HepG2 (cell line): ENCODE data around the gene TUBB2B. TPM values are rescaled to one million over a fixed set of nuclear protein-coding genes. Genes with fewer than 3 reads are reported as not detected.

Source experiments
- CEBPZ ChIP-seq: IDR thresholded peaks from 2 replicates; pipeline ENCODE4 v1.6.1; 2012; ENCODE audit warnings: low read length, improper control_type of control experiment
- DZIP1 ChIP-seq: sonication (generic); formaldehyde crosslinking; IDR thresholded peaks from 2 replicates; pipeline ENCODE4 v1.5.0; 2020; ENCODE audit warnings: mild to moderate bottlenecking, missing genetic modification reagents
- EZH2 ChIP-seq: conservative IDR thresholded peaks from 2 replicates; pipeline ENCODE4 v1.6.1; 2012; ENCODE audit warnings: mild to moderate bottlenecking, low read depth, low read length, moderate library complexity
- GABPA ChIP-seq, 2 experiments: IDR thresholded peaks; 2 replicates each; pipeline ENCODE4 v1.6.1; 2011 to 2016; ENCODE audit warnings: low read depth in 2 of 2, low read length in 1 of 2, missing biosample characterization in 1 of 2, missing genetic modification characterization in 1 of 2
- GLMP ChIP-seq: sonication (generic); formaldehyde crosslinking; IDR thresholded peaks from 2 replicates; pipeline ENCODE4 v1.9.0; 2021; ENCODE audit warnings: missing genetic modification reagents, mild to moderate bottlenecking, borderline replicate concordance
- MAFK ChIP-seq, 2 experiments: IDR thresholded peaks in 1 of 2; conservative IDR thresholded peaks in 1 of 2; 2 replicates each; pipeline ENCODE4 v1.6.1; 2011; ENCODE audit warnings: improper control_type of control experiment in 2 of 2, low read length in 2 of 2
- MEF2D ChIP-seq: sonication (generic); formaldehyde crosslinking; IDR thresholded peaks from 2 replicates; pipeline ENCODE4 v1.5.1; 2020; ENCODE audit warnings: mild to moderate bottlenecking, missing genetic modification reagents
- PHF21A ChIP-seq: sonication (generic); formaldehyde crosslinking; IDR thresholded peaks from 2 replicates; pipeline ENCODE4 v1.5.0; 2020; ENCODE audit warnings: mild to moderate bottlenecking, missing genetic modification reagents
- SKIL ChIP-seq: sonication (generic); formaldehyde crosslinking; IDR thresholded peaks from 2 replicates; pipeline ENCODE4 v1.8.0; 2022; ENCODE audit warnings: missing genetic modification reagents, mild to moderate bottlenecking, moderate library complexity, borderline replicate concordance
- SP5 ChIP-seq: IDR thresholded peaks from 2 replicates; pipeline ENCODE4 v1.6.1; 2016; ENCODE audit warnings: low read depth, borderline replicate concordance
- ZNF124 ChIP-seq: sonication (generic); formaldehyde crosslinking; IDR thresholded peaks from 2 replicates; pipeline ENCODE4 v1.4.0; 2020; ENCODE audit warnings: missing genetic modification reagents
- ZNF230 ChIP-seq: sonication (generic); formaldehyde crosslinking; IDR thresholded peaks from 2 replicates; pipeline ENCODE4 v1.4.0; 2020; ENCODE audit warnings: mild to moderate bottlenecking, missing genetic modification reagents
- ZNF44 ChIP-seq: sonication (generic); formaldehyde crosslinking; IDR thresholded peaks from 2 replicates; pipeline ENCODE4 v1.5.1; 2020; ENCODE audit warnings: mild to moderate bottlenecking, missing genetic modification reagents
- ZNF589 ChIP-seq: sonication (generic); formaldehyde crosslinking; conservative IDR thresholded peaks from 2 replicates; pipeline ENCODE4 v1.8.0; 2022; ENCODE audit warnings: mild to moderate bottlenecking, moderate library complexity, missing genetic modification reagents
- ZNF644 ChIP-seq: IDR thresholded peaks from 2 replicates; pipeline ENCODE4 v1.6.1; 2016; ENCODE audit warnings: low read depth
- ZNF670 ChIP-seq: sonication (generic); formaldehyde crosslinking; IDR thresholded peaks from 2 replicates; pipeline ENCODE4 v1.8.0; 2022; ENCODE audit warnings: mild to moderate bottlenecking, missing genetic modification reagents, borderline replicate concordance
- ZNF678 ChIP-seq: sonication (generic); formaldehyde crosslinking; IDR thresholded peaks from 2 replicates; pipeline ENCODE4 v1.4.0; 2020; ENCODE audit warnings: mild to moderate bottlenecking, missing genetic modification reagents
- ZNF781 ChIP-seq: sonication (generic); formaldehyde crosslinking; IDR thresholded peaks from 2 replicates; pipeline ENCODE4 v1.5.1; 2020; ENCODE audit warnings: borderline replicate concordance, mild to moderate bottlenecking, missing genetic modification reagents; ENCODE audit errors: not compliant biosample characterization
- ZNF883 ChIP-seq: sonication (generic); formaldehyde crosslinking; IDR thresholded peaks from 2 replicates; pipeline ENCODE4 v1.5.1; 2020; ENCODE audit warnings: mild to moderate bottlenecking, missing genetic modification reagents; ENCODE audit errors: not compliant biosample characterization
- polyA plus RNA-seq, 8 experiments: library from polyadenylated mRNA; depleted of rRNA in 3 of 8; stranded (reverse) in 7 of 8; unstranded in 1 of 8; fragments of >200 nt; fragmentation: Illumina TruSeq in 4 of 8; extraction: Trizol in 4 of 8; gene quantifications; 2 replicates each; pipeline versions ENCODE4 v1.2.1 to v1.2.3, GENCODE V29; 2011 to 2016; ENCODE audit warnings: low read depth in 4 of 8, missing spikeins in 1 of 8, mixed read lengths in 1 of 8; ENCODE audit not compliant: insufficient read depth in 1 of 8
- total RNA-seq, 5 experiments: library from RNA; depleted of rRNA; stranded (reverse); fragments of >200 nt; fragmentation: Illumina TruSeq; extraction: Trizol; gene quantifications; 2 replicates each; pipeline ENCODE4 v1.2.3, GENCODE V29; 2016; ENCODE audit warnings: low read depth in 1 of 5

The TUBB2B gene
- total and polyA plus RNA-seq, 2 of the 13 experiments (the other 11 are each of a cell fraction or from before 2014, with no cell fraction given): 10.3 to 23.6 TPM

- TF ChIP-seq SKIL (CRISPR knock-in tag): no peak
- 0 out of 2 replicates have a peak, but pooled peaks have one; percentile 33 for TF ChIP-seq SP5 (CRISPR knock-in tag)
- TF ChIP-seq ZNF678 (CRISPR knock-in tag): no peak
- TF ChIP-seq ZNF589 (CRISPR knock-in tag): peak; percentile 52; the same call in 1 of the 2 replicates
- TF ChIP-seq ZNF670 (CRISPR knock-in tag): no peak
- TF ChIP-seq PHF21A: peak; percentile 83; the same call in 1 of the 2 replicates
- TF ChIP-seq ZNF883 (CRISPR knock-in tag): peak; percentile 70
- TF ChIP-seq GLMP: no peak
- TF ChIP-seq ZNF230 (CRISPR knock-in tag): peak; percentile 55; the same call in 1 of the 2 replicates
- no peak for TF ChIP-seq GABPA (IDR thresholded peaks at IDR 0.05; ENCODE audit: low read depth, low read length)
- TF ChIP-seq GABPA (CRISPR knock-in tag; IDR thresholded peaks at IDR 0.05; ENCODE audit: low read depth): peak; percentile 79
- peak; percentile 85 for TF ChIP-seq ZNF781 (CRISPR knock-in tag)
- peak; percentile 69; the same call in 1 of the 2 replicates for TF ChIP-seq ZNF644 (CRISPR knock-in tag)
- no peak for TF ChIP-seq ZNF44 (CRISPR knock-in tag)
- TF ChIP-seq CEBPZ: no peak
- TF ChIP-seq DZIP1 (CRISPR knock-in tag): no peak
- TF ChIP-seq MEF2D: peak; percentile 70
- TF ChIP-seq MAFK (conservative IDR thresholded peaks at IDR 0.05 in 1 of 2, IDR thresholded peaks at IDR 0.05 in 1 of 2; ENCODE audit: low read length in 2 of 2): no peak
- no peak for TF ChIP-seq EZH2
- peak; percentile 61; the same call in 1 of the 2 replicates for TF ChIP-seq ZNF124
Observed at GRCh38 chr6:3195695-3196497, 31.6 kb downstream of the TUBB2B start (continued).
